ENCODE results near the gene KLRC2. TPM values are rescaled to one million over a fixed set of nuclear protein-coding genes. Genes with fewer than 3 reads are reported as not detected.
A peak's percentile ranks its signal among the peaks of the same experiment; 100 is the strongest.
"Not testable (repeated sequence)": the region's sequence is repeated elsewhere in the genome, so short reads cannot be mapped to it uniquely, and the experiment has no call there.

The KLRC2 gene
- total RNA-seq, 1 experiment from 2014 or later = not detected

DNA sequence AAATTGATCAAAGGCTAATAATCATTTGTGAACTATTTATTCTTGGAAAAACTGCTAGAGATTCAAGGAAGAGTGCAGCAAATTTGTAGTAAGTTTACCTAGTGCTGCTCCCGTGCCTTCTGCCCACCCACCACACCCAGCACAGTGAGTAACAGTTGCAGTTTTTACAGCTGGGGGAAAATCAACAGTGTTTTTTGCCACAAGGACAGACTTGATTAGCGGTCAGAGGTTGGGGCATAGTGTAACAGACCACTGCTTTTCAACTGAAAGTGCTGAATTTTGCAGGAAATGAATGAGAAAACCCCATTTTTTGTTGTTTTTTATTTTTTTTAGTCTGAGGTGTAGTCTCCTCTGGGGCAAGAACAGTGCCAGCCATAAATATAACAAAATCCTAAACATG, 38.5 kb downstream of the KLRC2 start:
- no peak overlapping the region for H3K27ac Mint-ChIP-seq (ENCODE audit: unreplicated experiment)
- H3K4me1 Mint-ChIP-seq (ENCODE audit: low read depth, unreplicated experiment) = peaks cover 21% of the 10 kb centered on the region
- no peaks in the 10 kb centered on the region for H3K9me3 Mint-ChIP-seq (ENCODE audit: unreplicated experiment)

DNA sequence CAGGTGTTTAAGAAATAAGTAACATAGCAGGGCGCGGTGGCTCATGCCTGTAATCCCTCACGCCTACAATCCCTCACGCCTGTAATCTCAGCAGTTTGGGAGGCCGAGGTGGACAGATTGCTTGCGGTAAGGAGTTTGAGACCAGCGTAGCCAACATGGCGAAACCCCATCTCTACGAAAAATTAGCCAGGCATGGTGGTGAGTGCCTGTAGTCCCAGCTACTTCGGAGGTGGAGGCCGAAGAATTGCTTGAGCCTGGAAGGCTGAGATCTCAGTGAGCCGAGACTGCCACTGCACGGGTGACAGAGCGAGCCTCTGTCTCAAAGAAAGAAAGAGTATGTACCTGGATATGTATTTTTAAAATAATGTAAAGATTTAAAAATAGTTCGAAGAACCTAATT, 39.6 kb downstream of the KLRC2 start:
- DNase-seq; H3K27me3 Mint-ChIP-seq (ENCODE audit: insufficient read depth, unreplicated experiment); POLR2A ChIA-PET; intact Hi-C loops (cut with micrococcal nuclease; ENCODE audit: unreplicated experiment); H3K4me3 ChIP-seq (ENCODE audit: low read depth, low read length); H3K27me3 ChIP-seq (replicated peaks; ENCODE audit: control insufficient read depth, insufficient read depth, low read length); H3K36me3 ChIP-seq (ENCODE audit: control insufficient read depth, insufficient read depth, low read length); H3K9me3 ChIP-seq; H3K9me3 Mint-ChIP-seq (ENCODE audit: unreplicated experiment); H3K36me3 Mint-ChIP-seq (ENCODE audit: insufficient read depth, unreplicated experiment): not testable (repeated sequence)
- BruUV-seq (replicated peaks) = TSS peak; percentile 52
- H3K4me1 Mint-ChIP-seq (ENCODE audit: low read depth, unreplicated experiment) = peaks cover 21% of the 10 kb centered on the region
- peak overlapping the region; percentile 95 for H3K27ac Mint-ChIP-seq (ENCODE audit: unreplicated experiment)
- H3K4me1 ChIP-seq = peaks cover 12% of the 10 kb centered on the region
- peak overlapping the region; percentile 63 for H3K4me3 Mint-ChIP-seq (ENCODE audit: unreplicated experiment)
- CTCF ChIA-PET = interaction anchor here (0.6 to 1.3 kb wide), 3 partner anchors 11 to 15 kb away, joined by 3 to 6 read pairs (median 4); no protein-coding TSS in a partner anchor

More for the DNA sequence above, 38.5 kb downstream of the KLRC2 start:
- peaks cover 12% of the 10 kb centered on the region for H3K4me1 ChIP-seq
- H3K27me3 ChIP-seq (replicated peaks; ENCODE audit: control insufficient read depth, insufficient read depth, low read length) = no peaks in the 10 kb centered on the region
- Mint-ChIP-seq H3K4me3 (ENCODE audit: unreplicated experiment) (no peak overlapping the region), H3K27me3 (ENCODE audit: insufficient read depth, unreplicated experiment) (no peaks in the 10 kb centered on the region), H3K36me3 (ENCODE audit: insufficient read depth, unreplicated experiment) (no peaks in the 10 kb centered on the region)
- POLR2A ChIA-PET = no interaction called here
- BruUV-seq (replicated peaks) = no TSS peak
- no peak overlapping the region for H3K4me3 ChIP-seq (ENCODE audit: low read depth, low read length)
- intact Hi-C loops (cut with micrococcal nuclease; ENCODE audit: unreplicated experiment) = no loop called here
- no peaks in the 10 kb centered on the region for H3K36me3 ChIP-seq (ENCODE audit: control insufficient read depth, insufficient read depth, low read length)
- CTCF ChIA-PET = no interaction called here
- no peaks in the 10 kb centered on the region for H3K9me3 ChIP-seq
- TF ChIP-seq, protein P1, sequence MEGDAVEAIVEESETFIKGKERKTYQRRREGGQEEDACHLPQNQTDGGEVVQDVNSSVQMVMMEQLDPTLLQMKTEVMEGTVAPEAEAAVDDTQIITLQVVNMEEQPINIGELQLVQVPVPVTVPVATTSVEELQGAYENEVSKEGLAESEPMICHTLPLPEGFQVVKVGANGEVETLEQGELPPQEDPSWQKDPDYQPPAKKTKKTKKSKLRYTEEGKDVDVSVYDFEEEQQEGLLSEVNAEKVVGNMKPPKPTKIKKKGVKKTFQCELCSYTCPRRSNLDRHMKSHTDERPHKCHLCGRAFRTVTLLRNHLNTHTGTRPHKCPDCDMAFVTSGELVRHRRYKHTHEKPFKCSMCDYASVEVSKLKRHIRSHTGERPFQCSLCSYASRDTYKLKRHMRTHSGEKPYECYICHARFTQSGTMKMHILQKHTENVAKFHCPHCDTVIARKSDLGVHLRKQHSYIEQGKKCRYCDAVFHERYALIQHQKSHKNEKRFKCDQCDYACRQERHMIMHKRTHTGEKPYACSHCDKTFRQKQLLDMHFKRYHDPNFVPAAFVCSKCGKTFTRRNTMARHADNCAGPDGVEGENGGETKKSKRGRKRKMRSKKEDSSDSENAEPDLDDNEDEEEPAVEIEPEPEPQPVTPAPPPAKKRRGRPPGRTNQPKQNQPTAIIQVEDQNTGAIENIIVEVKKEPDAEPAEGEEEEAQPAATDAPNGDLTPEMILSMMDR (IDR thresholded peaks at IDR 0.05; ENCODE audit: insufficient read depth in 1 of 2, low read depth in 1 of 2, low read length in 1 of 2, severe bottlenecking in 1 of 2, unreplicated experiment in 1 of 2) = no peak
- DNase-seq = no peak

DNA sequence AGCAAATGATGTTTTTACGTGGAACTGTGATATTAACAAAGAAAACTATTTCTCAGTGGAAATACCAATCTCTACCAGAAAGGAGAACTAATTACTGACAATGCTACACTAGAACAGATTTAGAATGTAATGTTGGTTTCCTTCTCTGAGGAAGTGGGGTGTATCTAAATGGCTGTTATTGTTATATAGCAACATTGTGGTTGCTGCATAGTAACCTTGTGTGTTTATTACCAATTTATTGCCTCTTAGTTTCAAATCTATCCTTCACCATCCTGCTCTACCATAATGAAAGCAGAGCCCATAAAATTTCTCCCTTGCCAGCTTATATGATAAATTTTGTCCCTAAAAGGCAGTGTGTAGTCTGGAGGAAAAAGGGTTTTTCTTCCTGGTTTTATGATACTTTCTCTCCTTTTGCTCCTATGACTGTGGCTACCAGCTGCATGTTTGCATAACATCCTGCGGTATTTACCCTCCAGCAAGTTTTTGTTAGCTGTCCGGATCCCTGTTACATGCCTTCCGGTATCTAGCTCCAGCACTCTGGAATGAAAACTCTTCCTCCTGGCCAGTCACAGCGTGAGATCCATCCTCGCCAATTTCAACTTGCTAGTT, 40.3 kb downstream of the KLRC2 start:
- Mint-ChIP-seq H3K27me3 (ENCODE audit: insufficient read depth, unreplicated experiment) (no peaks in the 10 kb centered on the region), H3K36me3 (ENCODE audit: insufficient read depth, unreplicated experiment) (no peaks in the 10 kb centered on the region), H3K27ac (ENCODE audit: unreplicated experiment) (peak overlapping the region; percentile 95), H3K9me3 (ENCODE audit: unreplicated experiment) (no peaks in the 10 kb centered on the region), H3K4me1 (ENCODE audit: low read depth, unreplicated experiment) (peaks cover 21% of the 10 kb centered on the region), H3K4me3 (ENCODE audit: unreplicated experiment) (peak overlapping the region; percentile 63)
- Histone ChIP-seq H3K36me3 (ENCODE audit: control insufficient read depth, insufficient read depth, low read length) (no peaks in the 10 kb centered on the region), H3K9me3 (no peaks in the 10 kb centered on the region), H3K27me3 (replicated peaks; ENCODE audit: control insufficient read depth, insufficient read depth, low read length) (no peaks in the 10 kb centered on the region), H3K4me3 (ENCODE audit: low read depth, low read length) (no peak overlapping the region), H3K4me1 (peaks cover 12% of the 10 kb centered on the region)
- no TSS peak for BruUV-seq (replicated peaks)
- TF ChIP-seq, protein P1 (IDR thresholded peaks at IDR 0.05; ENCODE audit: insufficient read depth in 1 of 2, low read depth in 1 of 2, low read length in 1 of 2, severe bottlenecking in 1 of 2, unreplicated experiment in 1 of 2) = no peak
- ChIA-PET CTCF (interaction anchor here (0.6 to 1.3 kb wide), 4 partner anchors 9 to 156 kb away, joined by 3 to 6 read pairs (median 4); no protein-coding TSS in a partner anchor), POLR2A (no interaction called here)
- DNase-seq = peak; percentile 85 to 88
- intact Hi-C loops (cut with micrococcal nuclease; ENCODE audit: unreplicated experiment) = loop anchor here (1.0 kb wide), 1 partner anchor 23 kb away; no protein-coding TSS in a partner anchor

DNA sequence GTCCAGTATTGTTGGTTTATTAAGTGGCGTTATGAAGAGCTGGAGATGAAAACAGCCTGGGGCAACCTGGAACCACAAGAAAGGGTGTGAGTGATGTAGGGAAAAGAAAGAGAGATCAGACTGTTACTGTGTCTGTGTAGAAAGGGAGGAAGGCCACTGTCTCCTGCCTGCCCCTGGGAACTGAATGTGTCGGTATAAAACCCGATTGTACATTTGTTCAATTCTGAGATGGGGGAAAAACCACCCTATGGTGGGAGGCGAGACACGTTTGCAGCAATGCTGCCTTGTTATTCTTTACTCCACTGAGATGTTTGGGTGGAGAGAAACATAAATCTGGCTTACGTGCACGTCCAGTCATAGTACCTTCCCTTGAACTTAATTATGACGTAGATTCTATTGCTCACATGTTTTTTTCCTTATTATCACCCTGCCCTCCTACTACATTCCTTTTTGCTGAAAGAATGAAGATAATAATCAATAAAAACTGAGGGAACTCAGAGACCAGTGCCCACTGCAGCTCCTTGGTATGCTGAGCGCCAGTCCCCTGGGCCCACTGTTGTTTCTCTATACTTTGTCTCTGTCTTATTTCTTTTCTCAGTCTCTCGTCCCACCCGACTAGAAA, 41.2 kb downstream of the KLRC2 start:
- H3K9me3 Mint-ChIP-seq (ENCODE audit: unreplicated experiment); POLR2A ChIA-PET; H3K9me3 ChIP-seq; H3K36me3 ChIP-seq (ENCODE audit: control insufficient read depth, insufficient read depth, low read length); H3K27me3 ChIP-seq (replicated peaks; ENCODE audit: control insufficient read depth, insufficient read depth, low read length); BruUV-seq (replicated peaks); H3K4me3 ChIP-seq (ENCODE audit: low read depth, low read length); H3K27me3 Mint-ChIP-seq (ENCODE audit: insufficient read depth, unreplicated experiment); H3K36me3 Mint-ChIP-seq (ENCODE audit: insufficient read depth, unreplicated experiment); H3K4me3 Mint-ChIP-seq (ENCODE audit: unreplicated experiment); DNase-seq: not testable (repeated sequence)
- CTCF ChIA-PET = interaction anchor here (0.7 to 1.3 kb wide), 2 partner anchors 9 to 219 kb away, joined by 3 to 4 read pairs; no protein-coding TSS in a partner anchor
- Mint-ChIP-seq H3K27ac (ENCODE audit: unreplicated experiment) (peak overlapping the region; percentile 95), H3K4me1 (ENCODE audit: low read depth, unreplicated experiment) (peaks cover 21% of the 10 kb centered on the region)
- H3K4me1 ChIP-seq = peaks cover 12% of the 10 kb centered on the region
- intact Hi-C loops (cut with micrococcal nuclease; ENCODE audit: unreplicated experiment) = loop anchor here (1.0 kb wide), 1 partner anchor 22 kb away; no protein-coding TSS in a partner anchor
